GM12878 (cell line): ENCODE data around the gene PCSK2. TPM values are rescaled to one million over a fixed set of nuclear protein-coding genes. Genes with fewer than 3 reads are reported as not detected.

ENCODE experiments used
- ATAC-seq: fragments of 200-7000 bp; cut with Tn5 transposase; 3 replicates; pipeline ENCODE4 v1.9.1; 2020; ENCODE audit warnings: mild to moderate bottlenecking, moderate library complexity
- BruUV-seq: library from RNA; stranded (reverse); fragments of 400-500 nt; replicated peaks from 2 replicates; lab custom pipeline; 2021; lab: Mats Ljungman, UMichigan
- CTCF ChIA-PET: fragments of 300-600 bp; sonication (Branson Sonifier 250); formaldehyde crosslinking; extraction: SDS; loops from one replicate; lab custom pipeline; 2021; ENCODE audit warnings: inconsistent platforms; lab: Yijun Ruan, JAX
- POLR2A ChIA-PET: fragments of 350-600 bp; formaldehyde crosslinking; extraction: SDS; loops from one replicate; lab custom pipeline; 2021; ENCODE audit warnings: inconsistent platforms; lab: Charles Lee
- RAD21 ChIA-PET: fragments of 300-600 bp; sonication (Branson Sonifier 250); formaldehyde crosslinking; loops from one replicate; lab custom pipeline; 2023; ENCODE audit warnings: antibody characterized with exemption; ENCODE audit not compliant: unreplicated experiment; lab: Charles Lee
- SMC1A ChIA-PET: fragments of 300-600 bp; sonication (Branson Sonifier 250); formaldehyde crosslinking; loops from one replicate; lab custom pipeline; 2023; ENCODE audit not compliant: unreplicated experiment, uncharacterized antibody; lab: Charles Lee
- DNase-seq: peaks from one replicate; pipeline ENCODE4 v3.0.0-alpha.2; 2011; ENCODE audit warnings: low read depth, low spot score
- FAIRE-seq: peaks from 3 replicates; lab custom pipeline; 2011; peaks lifted over from hg19 to GRCh38; lab: Jason Lieb, UNC
- H2AFZ ChIP-seq: 2 replicates; pipeline ENCODE4 v1.6.0; 2011; ENCODE audit warnings: low read depth, low read length, control low read depth; ENCODE audit not compliant: control insufficient read depth
- H3K27ac ChIP-seq: 2 replicates; pipeline ENCODE4 v1.5.1; 2011; ENCODE audit warnings: control low read depth; ENCODE audit not compliant: control insufficient read depth, insufficient read depth
- H3K27me3 ChIP-seq, 2 experiments: replicated peaks in 1 of 2; 2 replicates each; pipeline versions ENCODE4 v1.6.0 to v1.6.1; 2011; ENCODE audit warnings: low read length in 1 of 2; ENCODE audit not compliant: control insufficient read depth in 2 of 2, insufficient read depth in 2 of 2
- H3K36me3 ChIP-seq, 2 experiments: 2 replicates each; pipeline ENCODE4 v1.5.1; 2011; ENCODE audit warnings: low read length in 1 of 2; ENCODE audit not compliant: control insufficient read depth in 2 of 2, insufficient read depth in 2 of 2
- H3K4me1 ChIP-seq: 2 replicates; pipeline ENCODE4 v1.6.1; 2011; ENCODE audit warnings: mild to moderate bottlenecking, low read length, moderate library complexity, mixed read lengths; ENCODE audit not compliant: control insufficient read depth, insufficient read depth
- H3K4me2 ChIP-seq: 2 replicates; pipeline ENCODE4 v1.6.0; 2011; ENCODE audit warnings: control low read depth; ENCODE audit not compliant: control insufficient read depth, insufficient read depth
- H3K4me3 ChIP-seq: fragments of 200-600 bp; sonication (generic); 2 replicates; pipeline ENCODE4 v1.5.1; 2016
- H3K79me2 ChIP-seq: 2 replicates; pipeline ENCODE4 v1.6.0; 2011; ENCODE audit warnings: low read length; ENCODE audit not compliant: control insufficient read depth, insufficient read depth
- H3K9ac ChIP-seq: 2 replicates; pipeline ENCODE4 v1.8.0; 2011; ENCODE audit warnings: low read length, control low read depth, mixed read lengths; ENCODE audit not compliant: control insufficient read depth, insufficient read depth
- H3K9me3 ChIP-seq: replicated peaks from 3 replicates; pipeline ENCODE4 v1.5.1; 2011; ENCODE audit warnings: mild to moderate bottlenecking, low read length; ENCODE audit not compliant: control insufficient read depth, insufficient read depth
- H4K20me1 ChIP-seq: 2 replicates; pipeline ENCODE4 v1.6.0; 2011; ENCODE audit not compliant: control insufficient read depth, insufficient read depth
- JUNB ChIP-seq: IDR thresholded peaks from 2 replicates; pipeline ENCODE4 v1.6.1; 2016; ENCODE audit warnings: antibody characterized with exemption, mild to moderate bottlenecking
- NFXL1 ChIP-seq: fragments of 450-650 bp; IDR thresholded peaks from 2 replicates; pipeline ENCODE4 v1.6.1; 2017; ENCODE audit warnings: antibody characterized with exemption, mild to moderate bottlenecking, borderline replicate concordance
- RB1 ChIP-seq: fragments of 450-650 bp; formaldehyde crosslinking; IDR thresholded peaks from 2 replicates; pipeline ENCODE4 v1.6.1; 2017; ENCODE audit warnings: mild to moderate bottlenecking, borderline replicate concordance
- SMAD1 ChIP-seq: fragments of 450-650 bp; IDR thresholded peaks from 2 replicates; pipeline ENCODE4 v1.6.1; 2018; ENCODE audit warnings: mild to moderate bottlenecking, low read depth; ENCODE audit not compliant: partially characterized antibody
- WGBS: methylation state at CpG from one replicate; pipeline ENCODE4 v1.1.6; 2016; ENCODE audit warnings: low lambda C conversion rate; ENCODE audit not compliant: insufficient replicate concordance, insufficient coverage; ENCODE audit errors: missing lambda C conversion rate; 5-methylcytosine and 5-hydroxymethylcytosine counted together
- in situ Hi-C: fragments of 300-500 bp; cut with MboI; formaldehyde crosslinking; loops from 9 replicates; pipeline ENCODE4 v1.14.3; 2018; ENCODE audit warnings: mixed read lengths
- intact Hi-C: fragments of 100-400 bp; cut with micrococcal nuclease; formaldehyde crosslinking; loops from one replicate; pipeline ENCODE4 v1.14.2; 2022; ENCODE audit not compliant: unreplicated experiment
- polyA plus RNA-seq, 11 experiments: library from polyadenylated mRNA; depleted of rRNA in 4 of 11; unstranded in 6 of 11; stranded (reverse) in 5 of 11; fragments of >200 nt; fragmentation: Nextera tagmentation in 4 of 11; fragmentation: Illumina TruSeq in 1 of 11; extraction: Ambion mirVana in 4 of 11; extraction: Trizol in 1 of 11; gene quantifications; 1 replicate in 1 of 11; 2 replicates in 10 of 11; pipeline versions ENCODE4 v1.2.1 to v1.2.3, GENCODE V29; 2011 to 2016; ENCODE audit warnings: inconsistent platforms in 2 of 11, missing spikeins in 2 of 11, low read depth in 1 of 11
- total RNA-seq, 4 experiments: library from RNA; depleted of rRNA in 3 of 4; stranded (reverse); fragments of >200 nt in 3 of 4; fragmentation: Illumina TruSeq in 1 of 4; extraction: Trizol in 1 of 4; gene quantifications; 2 replicates each; pipeline versions ENCODE4 v1.2.1 to v1.2.3, GENCODE V29; 2013 to 2021
- TF ChIP-seq, protein P1 (sequence below): fragments of 450-650 bp; IDR thresholded peaks from 2 replicates; pipeline ENCODE4 v1.6.1; 2017; ENCODE audit warnings: mild to moderate bottlenecking
- TF ChIP-seq, protein P2 (sequence below): IDR thresholded peaks from 2 replicates; pipeline ENCODE4 v1.6.1; 2012; ENCODE audit warnings: low read depth, low read length, improper control_type of control experiment
- TF ChIP-seq, protein P3 (sequence below): fragments of 450-650 bp; IDR thresholded peaks from 2 replicates; pipeline ENCODE4 v1.6.1; 2018; ENCODE audit warnings: mild to moderate bottlenecking, low read depth, moderate library complexity; ENCODE audit not compliant: partially characterized antibody

The PCSK2 gene
- total and polyA plus RNA-seq, 10 of the 15 experiments (the other 5 are each of a cell fraction or from before 2014, with no cell fraction given): not detected

DNA sequence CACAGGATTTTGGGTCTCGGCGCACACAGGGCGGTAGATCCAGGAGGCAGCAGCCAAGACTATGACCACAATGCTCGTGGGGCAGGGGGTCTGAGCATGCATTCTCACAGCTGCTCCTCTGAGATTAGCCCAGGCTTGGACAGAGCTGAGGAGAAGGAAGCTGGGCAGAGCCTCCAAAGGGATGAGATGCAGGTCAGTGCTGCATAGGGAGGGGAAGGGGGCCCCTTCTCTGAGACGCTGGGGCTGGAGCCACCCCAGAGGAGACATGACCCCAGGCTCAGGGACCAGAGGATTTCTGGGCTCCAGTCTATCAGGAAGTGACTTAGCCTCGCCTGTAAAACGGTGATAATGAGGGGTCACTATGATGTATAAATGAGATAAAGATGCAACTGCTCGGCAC lies 210.4 kb downstream of the PCSK2 start:
- no peaks in the 10 kb centered on the region for H3K4me1 ChIP-seq
- DNase-seq (no peak), FAIRE-seq (no peak), ATAC-seq (no peak)
- ChIA-PET RAD21 (no interaction called here), CTCF (no interaction called here), SMC1A (no interaction called here), POLR2A (no interaction called here)
- in situ Hi-C loops (no loop called here), intact Hi-C loops (no loop called here)
- BruUV-seq: no TSS peak
- no peak overlapping the region for H3K27ac ChIP-seq
- H2AFZ ChIP-seq: no peak overlapping the region
- TF ChIP-seq SMAD1 (no peak), JUNB (no peak)
- TF ChIP-seq, protein P1, sequence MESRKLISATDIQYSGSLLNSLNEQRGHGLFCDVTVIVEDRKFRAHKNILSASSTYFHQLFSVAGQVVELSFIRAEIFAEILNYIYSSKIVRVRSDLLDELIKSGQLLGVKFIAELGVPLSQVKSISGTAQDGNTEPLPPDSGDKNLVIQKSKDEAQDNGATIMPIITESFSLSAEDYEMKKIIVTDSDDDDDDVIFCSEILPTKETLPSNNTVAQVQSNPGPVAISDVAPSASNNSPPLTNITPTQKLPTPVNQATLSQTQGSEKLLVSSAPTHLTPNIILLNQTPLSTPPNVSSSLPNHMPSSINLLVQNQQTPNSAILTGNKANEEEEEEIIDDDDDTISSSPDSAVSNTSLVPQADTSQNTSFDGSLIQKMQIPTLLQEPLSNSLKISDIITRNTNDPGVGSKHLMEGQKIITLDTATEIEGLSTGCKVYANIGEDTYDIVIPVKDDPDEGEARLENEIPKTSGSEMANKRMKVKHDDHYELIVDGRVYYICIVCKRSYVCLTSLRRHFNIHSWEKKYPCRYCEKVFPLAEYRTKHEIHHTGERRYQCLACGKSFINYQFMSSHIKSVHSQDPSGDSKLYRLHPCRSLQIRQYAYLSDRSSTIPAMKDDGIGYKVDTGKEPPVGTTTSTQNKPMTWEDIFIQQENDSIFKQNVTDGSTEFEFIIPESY: no peak
- no peaks in the 10 kb centered on the region for H3K36me3 ChIP-seq
- no peaks in the 10 kb centered on the region; a peak in 1 of 4 replicates for H3K27me3 ChIP-seq
- H3K4me2 ChIP-seq: no peak overlapping the region
- H3K4me3 ChIP-seq: no peak overlapping the region
- 47% methylated on average over 8 of the region's 8 CpGs for WGBS
- H3K9me3 ChIP-seq: no peaks in the 10 kb centered on the region
- H4K20me1 ChIP-seq: no peaks in the 10 kb centered on the region
- H3K79me2 ChIP-seq: no peaks in the 10 kb centered on the region
- H3K9ac ChIP-seq: no peak overlapping the region

DNA sequence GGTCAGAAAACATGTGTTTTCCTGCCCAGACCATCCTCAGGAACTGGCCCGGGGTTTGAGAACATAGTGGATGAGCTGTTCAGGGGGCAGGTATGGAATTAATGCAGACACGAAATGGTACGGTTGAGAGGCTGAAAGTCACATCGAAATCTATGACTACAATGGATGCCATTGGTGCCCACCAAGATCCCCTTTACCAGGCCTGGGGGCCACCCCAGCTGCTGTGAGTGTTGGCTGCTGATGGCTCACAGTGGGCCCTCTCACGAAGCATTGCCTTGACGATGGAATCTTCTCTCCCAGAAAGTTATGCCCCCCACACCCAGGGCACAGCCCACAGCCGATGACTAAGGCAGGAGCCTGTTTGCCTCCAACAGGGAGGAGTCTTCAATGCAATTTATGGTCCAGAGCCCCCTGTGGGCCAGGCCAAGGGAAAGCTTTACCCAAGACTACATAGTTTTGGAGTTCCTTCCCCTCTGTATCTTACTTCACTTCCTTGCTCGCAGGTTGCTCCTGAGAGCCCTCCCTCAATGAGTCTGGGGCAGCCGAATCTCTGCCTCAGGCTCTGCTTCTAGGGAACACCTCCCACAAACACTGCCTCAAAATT lies 211.7 kb downstream of the PCSK2 start:
- Histone ChIP-seq H3K36me3 (no peaks in the 10 kb centered on the region), H3K79me2 (no peaks in the 10 kb centered on the region), H3K4me3 (no peak overlapping the region), H3K4me1 (no peaks in the 10 kb centered on the region), H4K20me1 (no peaks in the 10 kb centered on the region), H3K27me3 (no peaks in the 10 kb centered on the region; a peak in 1 of 4 replicates), H3K4me2 (no peak overlapping the region), H3K9ac (no peak overlapping the region), H3K27ac (no peak overlapping the region), H2AFZ (no peak overlapping the region), H3K9me3 (no peaks in the 10 kb centered on the region)
- no peak for ATAC-seq
- intact Hi-C loops (no loop called here), in situ Hi-C loops (no loop called here)
- POLR2A ChIA-PET: no interaction called here
- RAD21 ChIA-PET: no interaction called here
- no TSS peak for BruUV-seq
- SMC1A ChIA-PET: no interaction called here
- CTCF ChIA-PET: interaction anchor here (1.2 to 1.8 kb wide), 2 partner anchors 634 to 636 kb away, joined by 3 to 4 read pairs; no protein-coding TSS in a partner anchor
- DNase-seq: no peak
- FAIRE-seq: no peak
- 30% methylated on average over 9 of the region's 9 CpGs for WGBS
- TF ChIP-seq, protein P2, sequence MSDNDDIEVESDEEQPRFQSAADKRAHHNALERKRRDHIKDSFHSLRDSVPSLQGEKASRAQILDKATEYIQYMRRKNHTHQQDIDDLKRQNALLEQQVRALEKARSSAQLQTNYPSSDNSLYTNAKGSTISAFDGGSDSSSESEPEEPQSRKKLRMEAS: no peak
- TF ChIP-seq, protein P3, sequence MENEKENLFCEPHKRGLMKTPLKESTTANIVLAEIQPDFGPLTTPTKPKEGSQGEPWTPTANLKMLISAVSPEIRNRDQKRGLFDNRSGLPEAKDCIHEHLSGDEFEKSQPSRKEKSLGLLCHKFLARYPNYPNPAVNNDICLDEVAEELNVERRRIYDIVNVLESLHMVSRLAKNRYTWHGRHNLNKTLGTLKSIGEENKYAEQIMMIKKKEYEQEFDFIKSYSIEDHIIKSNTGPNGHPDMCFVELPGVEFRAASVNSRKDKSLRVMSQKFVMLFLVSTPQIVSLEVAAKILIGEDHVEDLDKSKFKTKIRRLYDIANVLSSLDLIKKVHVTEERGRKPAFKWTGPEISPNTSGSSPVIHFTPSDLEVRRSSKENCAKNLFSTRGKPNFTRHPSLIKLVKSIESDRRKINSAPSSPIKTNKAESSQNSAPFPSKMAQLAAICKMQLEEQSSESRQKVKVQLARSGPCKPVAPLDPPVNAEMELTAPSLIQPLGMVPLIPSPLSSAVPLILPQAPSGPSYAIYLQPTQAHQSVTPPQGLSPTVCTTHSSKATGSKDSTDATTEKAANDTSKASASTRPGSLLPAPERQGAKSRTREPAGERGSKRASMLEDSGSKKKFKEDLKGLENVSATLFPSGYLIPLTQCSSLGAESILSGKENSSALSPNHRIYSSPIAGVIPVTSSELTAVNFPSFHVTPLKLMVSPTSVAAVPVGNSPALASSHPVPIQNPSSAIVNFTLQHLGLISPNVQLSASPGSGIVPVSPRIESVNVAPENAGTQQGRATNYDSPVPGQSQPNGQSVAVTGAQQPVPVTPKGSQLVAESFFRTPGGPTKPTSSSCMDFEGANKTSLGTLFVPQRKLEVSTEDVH: no peak
- TF ChIP-seq RB1 (no peak), NFXL1 (no peak)
